ENCODE results near the gene UBE2V1. TPM values are rescaled to one million over a fixed set of nuclear protein-coding genes. Genes with fewer than 3 reads are reported as not detected.
A peak's percentile ranks its signal among the peaks of the same experiment; 100 is the strongest.

Gene UBE2V1
- total and polyA plus RNA-seq, 2 of the 13 experiments (the other 11 are each of a cell fraction or from before 2014, with no cell fraction given): 81.3 to 132 TPM

DNA sequence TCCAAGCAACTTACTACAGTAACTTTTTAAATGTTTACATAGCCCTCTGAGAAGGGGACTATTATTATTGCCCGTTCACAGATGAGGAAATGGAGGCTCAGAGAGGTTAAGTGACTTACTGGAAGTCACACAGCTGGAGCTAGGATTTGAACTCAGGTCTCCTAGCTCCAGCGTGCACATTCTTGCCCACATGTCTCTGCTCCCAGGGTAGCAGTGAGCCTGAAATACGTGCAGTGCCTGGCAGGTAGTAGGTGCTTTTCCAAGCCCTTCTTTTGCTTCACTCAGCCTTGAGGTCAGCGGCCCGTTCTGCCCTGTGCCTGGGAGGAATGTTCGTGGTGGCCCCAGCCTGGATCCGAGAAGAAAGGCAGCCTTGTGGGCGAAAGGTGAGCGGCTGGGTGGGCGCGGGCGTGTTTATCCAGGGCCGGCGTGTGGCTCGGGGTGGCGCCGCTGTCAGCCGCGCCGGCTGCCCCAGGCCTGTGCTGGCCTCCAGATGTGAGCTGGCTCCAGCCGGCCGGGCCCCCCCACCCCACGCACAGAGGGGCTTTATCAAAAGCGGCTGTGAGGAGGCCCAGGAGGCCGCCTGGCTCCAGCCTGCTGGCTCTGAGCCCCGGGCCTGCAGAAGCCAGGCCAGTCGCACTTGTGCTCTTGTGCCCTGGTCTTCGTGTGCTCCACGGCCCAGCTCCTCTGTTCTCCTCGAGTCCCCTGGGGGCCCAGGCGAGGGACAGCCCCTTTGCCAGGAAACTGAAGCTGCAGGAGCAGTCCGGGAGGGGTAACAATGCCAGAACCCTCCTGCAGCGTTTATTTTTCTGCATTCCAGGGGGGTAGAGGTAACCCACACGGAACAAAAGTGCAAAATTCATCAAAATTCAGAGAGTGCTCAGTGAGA is 58.1 kb downstream of the UBE2V1 start (continued):
- TF ChIP-seq, protein P1, sequence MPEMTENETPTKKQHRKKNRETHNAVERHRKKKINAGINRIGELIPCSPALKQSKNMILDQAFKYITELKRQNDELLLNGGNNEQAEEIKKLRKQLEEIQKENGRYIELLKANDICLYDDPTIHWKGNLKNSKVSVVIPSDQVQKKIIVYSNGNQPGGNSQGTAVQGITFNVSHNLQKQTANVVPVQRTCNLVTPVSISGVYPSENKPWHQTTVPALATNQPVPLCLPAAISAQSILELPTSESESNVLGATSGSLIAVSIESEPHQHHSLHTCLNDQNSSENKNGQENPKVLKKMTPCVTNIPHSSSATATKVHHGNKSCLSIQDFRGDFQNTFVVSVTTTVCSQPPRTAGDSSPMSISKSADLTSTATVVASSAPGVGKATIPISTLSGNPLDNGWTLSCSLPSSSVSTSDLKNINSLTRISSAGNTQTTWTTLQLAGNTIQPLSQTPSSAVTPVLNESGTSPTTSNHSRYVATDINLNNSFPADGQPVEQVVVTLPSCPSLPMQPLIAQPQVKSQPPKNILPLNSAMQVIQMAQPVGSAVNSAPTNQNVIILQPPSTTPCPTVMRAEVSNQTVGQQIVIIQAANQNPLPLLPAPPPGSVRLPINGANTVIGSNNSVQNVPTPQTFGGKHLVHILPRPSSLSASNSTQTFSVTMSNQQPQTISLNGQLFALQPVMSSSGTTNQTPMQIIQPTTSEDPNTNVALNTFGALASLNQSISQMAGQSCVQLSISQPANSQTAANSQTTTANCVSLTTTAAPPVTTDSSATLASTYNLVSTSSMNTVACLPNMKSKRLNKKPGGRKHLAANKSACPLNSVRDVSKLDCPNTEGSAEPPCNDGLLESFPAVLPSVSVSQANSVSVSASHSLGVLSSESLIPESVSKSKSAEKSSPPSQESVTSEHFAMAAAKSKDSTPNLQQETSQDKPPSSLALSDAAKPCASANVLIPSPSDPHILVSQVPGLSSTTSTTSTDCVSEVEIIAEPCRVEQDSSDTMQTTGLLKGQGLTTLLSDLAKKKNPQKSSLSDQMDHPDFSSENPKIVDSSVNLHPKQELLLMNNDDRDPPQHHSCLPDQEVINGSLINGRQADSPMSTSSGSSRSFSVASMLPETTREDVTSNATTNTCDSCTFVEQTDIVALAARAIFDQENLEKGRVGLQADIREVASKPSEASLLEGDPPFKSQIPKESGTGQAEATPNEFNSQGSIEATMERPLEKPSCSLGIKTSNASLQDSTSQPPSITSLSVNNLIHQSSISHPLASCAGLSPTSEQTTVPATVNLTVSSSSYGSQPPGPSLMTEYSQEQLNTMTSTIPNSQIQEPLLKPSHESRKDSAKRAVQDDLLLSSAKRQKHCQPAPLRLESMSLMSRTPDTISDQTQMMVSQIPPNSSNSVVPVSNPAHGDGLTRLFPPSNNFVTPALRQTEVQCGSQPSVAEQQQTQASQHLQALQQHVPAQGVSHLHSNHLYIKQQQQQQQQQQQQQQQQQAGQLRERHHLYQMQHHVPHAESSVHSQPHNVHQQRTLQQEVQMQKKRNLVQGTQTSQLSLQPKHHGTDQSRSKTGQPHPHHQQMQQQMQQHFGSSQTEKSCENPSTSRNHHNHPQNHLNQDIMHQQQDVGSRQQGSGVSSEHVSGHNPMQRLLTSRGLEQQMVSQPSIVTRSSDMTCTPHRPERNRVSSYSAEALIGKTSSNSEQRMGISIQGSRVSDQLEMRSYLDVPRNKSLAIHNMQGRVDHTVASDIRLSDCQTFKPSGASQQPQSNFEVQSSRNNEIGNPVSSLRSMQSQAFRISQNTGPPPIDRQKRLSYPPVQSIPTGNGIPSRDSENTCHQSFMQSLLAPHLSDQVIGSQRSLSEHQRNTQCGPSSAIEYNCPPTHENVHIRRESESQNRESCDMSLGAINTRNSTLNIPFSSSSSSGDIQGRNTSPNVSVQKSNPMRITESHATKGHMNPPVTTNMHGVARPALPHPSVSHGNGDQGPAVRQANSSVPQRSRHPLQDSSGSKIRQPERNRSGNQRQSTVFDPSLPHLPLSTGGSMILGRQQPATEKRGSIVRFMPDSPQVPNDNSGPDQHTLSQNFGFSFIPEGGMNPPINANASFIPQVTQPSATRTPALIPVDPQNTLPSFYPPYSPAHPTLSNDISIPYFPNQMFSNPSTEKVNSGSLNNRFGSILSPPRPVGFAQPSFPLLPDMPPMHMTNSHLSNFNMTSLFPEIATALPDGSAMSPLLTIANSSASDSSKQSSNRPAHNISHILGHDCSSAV (CRISPR knock-in tag; IDR thresholded peaks at IDR 0.05; ENCODE audit: borderline replicate concordance): no peak
- TF ChIP-seq, protein P2, sequence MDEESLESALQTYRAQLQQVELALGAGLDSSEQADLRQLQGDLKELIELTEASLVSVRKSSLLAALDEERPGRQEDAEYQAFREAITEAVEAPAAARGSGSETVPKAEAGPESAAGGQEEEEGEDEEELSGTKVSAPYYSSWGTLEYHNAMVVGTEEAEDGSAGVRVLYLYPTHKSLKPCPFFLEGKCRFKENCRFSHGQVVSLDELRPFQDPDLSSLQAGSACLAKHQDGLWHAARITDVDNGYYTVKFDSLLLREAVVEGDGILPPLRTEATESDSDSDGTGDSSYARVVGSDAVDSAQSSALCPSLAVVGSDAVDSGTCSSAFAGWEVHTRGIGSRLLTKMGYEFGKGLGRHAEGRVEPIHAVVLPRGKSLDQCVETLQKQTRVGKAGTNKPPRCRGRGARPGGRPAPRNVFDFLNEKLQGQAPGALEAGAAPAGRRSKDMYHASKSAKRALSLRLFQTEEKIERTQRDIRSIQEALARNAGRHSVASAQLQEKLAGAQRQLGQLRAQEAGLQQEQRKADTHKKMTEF (CRISPR knock-in tag; IDR thresholded peaks at IDR 0.05): peak; percentile 58
- TF ChIP-seq EP300 (IDR thresholded peaks at IDR 0.05; ENCODE audit: low read depth in 2 of 2, low read length in 2 of 2) (peak; percentile 35 to 55; a peak in 2 of 4 replicates), EP300 (CRISPR knock-in tag; IDR thresholded peaks at IDR 0.05; ENCODE audit: borderline replicate concordance) (no peak), NCOA2 (CRISPR knock-in tag; IDR thresholded peaks at IDR 0.05) (no peak), NKX3-1 (CRISPR knock-in tag; IDR thresholded peaks at IDR 0.05) (peak; percentile 60; the same call in 1 of the 2 replicates), SOX6 (IDR thresholded peaks at IDR 0.05) (no peak), SOX6 (CRISPR knock-in tag; IDR thresholded peaks at IDR 0.05) (no peak), RORA (CRISPR knock-in tag; IDR thresholded peaks at IDR 0.05) (no peak), ZNF773 (CRISPR knock-in tag; IDR thresholded peaks at IDR 0.05; ENCODE audit: borderline replicate concordance) (peak; percentile 66; the same call in 1 of the 2 replicates), ZNF451 (CRISPR knock-in tag; IDR thresholded peaks at IDR 0.05) (0 out of 2 replicates have a peak, but pooled peaks have one; percentile 43), HNF4G (IDR thresholded peaks at IDR 0.05; ENCODE audit: borderline replicate concordance, low read depth, low read length) (no peak), HNF4G (CRISPR knock-in tag; IDR thresholded peaks at IDR 0.05; ENCODE audit: borderline replicate concordance, low read depth) (0 out of 2 replicates have a peak, but pooled peaks have one; percentile 38), ZNF781 (CRISPR knock-in tag; IDR thresholded peaks at IDR 0.05; ENCODE audit: borderline replicate concordance, not compliant biosample characterization) (no peak), POLR2G (IDR thresholded peaks at IDR 0.05; ENCODE audit: low read depth, low read length) (no peak), RXRA (CRISPR knock-in tag; IDR thresholded peaks at IDR 0.05) (peak; percentile 93), IKZF1 (IDR thresholded peaks at IDR 0.05) (no peak), ZNF235 (CRISPR knock-in tag; IDR thresholded peaks at IDR 0.05; ENCODE audit: borderline replicate concordance) (no peak; the same call in 1 of the 2 replicates), ZNF850 (CRISPR knock-in tag; conservative IDR thresholded peaks at IDR 0.05) (0 out of 2 replicates have a peak, but pooled peaks have one; percentile 41)
- TF ChIP-seq, protein P3, sequence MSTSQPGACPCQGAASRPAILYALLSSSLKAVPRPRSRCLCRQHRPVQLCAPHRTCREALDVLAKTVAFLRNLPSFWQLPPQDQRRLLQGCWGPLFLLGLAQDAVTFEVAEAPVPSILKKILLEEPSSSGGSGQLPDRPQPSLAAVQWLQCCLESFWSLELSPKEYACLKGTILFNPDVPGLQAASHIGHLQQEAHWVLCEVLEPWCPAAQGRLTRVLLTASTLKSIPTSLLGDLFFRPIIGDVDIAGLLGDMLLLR (CRISPR knock-in tag; IDR thresholded peaks at IDR 0.05): peak; percentile 72; the same call in 1 of the 2 replicates
